ENCODE measurements around the gene CGREF1.

The CGREF1 gene

DNA sequence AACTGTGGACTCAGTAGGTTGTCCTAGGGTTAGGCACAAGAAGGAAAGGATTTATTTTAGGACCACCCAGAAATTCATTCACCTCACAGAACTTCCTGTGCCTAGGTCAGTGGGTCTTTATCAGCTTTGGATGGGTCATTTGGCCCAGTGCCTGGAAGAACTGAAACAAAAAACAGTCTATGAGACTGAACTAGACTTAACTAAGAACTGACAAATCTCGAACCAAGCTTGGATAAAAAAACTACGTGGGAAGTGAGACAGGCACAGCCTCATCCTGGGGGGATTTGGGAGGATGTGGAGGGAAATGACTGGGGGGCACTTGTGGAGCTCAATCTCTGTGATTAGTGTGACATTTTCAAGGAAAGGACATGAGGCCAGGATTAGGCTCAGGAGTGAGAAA lies 45.1 kb downstream of the CGREF1 start:
- H3K4me1 ChIP-seq, result peaks cover 33% of the 10 kb centered on the region
- H3K4me3 ChIP-seq (ENCODE audit: low read depth, low read length), result no peak overlapping the region
- peaks cover 13% of the 10 kb centered on the region for H3K36me3 ChIP-seq
- H3K27me3 ChIP-seq, result no peaks in the 10 kb centered on the region
- TF ChIP-seq, protein P1, sequence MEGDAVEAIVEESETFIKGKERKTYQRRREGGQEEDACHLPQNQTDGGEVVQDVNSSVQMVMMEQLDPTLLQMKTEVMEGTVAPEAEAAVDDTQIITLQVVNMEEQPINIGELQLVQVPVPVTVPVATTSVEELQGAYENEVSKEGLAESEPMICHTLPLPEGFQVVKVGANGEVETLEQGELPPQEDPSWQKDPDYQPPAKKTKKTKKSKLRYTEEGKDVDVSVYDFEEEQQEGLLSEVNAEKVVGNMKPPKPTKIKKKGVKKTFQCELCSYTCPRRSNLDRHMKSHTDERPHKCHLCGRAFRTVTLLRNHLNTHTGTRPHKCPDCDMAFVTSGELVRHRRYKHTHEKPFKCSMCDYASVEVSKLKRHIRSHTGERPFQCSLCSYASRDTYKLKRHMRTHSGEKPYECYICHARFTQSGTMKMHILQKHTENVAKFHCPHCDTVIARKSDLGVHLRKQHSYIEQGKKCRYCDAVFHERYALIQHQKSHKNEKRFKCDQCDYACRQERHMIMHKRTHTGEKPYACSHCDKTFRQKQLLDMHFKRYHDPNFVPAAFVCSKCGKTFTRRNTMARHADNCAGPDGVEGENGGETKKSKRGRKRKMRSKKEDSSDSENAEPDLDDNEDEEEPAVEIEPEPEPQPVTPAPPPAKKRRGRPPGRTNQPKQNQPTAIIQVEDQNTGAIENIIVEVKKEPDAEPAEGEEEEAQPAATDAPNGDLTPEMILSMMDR (IDR thresholded peaks at IDR 0.05; ENCODE audit: low read depth, low read length), result no peak
- DNase-seq, result no peak
- H3K9me3 ChIP-seq, result no peaks in the 10 kb centered on the region

DNA sequence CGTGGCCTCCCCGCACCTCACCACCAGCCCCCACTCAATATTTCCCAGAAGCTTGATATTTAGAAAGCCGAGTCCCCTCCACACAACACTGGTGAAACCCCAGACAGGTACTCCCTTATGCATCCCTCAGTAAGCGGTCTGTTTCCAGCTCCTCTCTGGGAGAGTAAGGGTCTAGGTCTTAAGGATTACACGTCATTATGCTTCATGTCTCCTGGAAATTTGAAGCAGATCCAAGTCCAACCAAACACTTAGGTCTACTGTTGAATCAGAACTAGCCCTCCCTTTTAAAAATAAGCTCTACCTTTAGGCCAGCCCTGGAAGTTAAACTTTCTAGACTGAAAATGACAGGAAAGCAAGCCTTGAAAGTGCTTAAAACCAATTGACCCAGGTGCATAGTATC lies 46.0 kb downstream of the CGREF1 start:
- Histone ChIP-seq H3K9me3 (no peaks in the 10 kb centered on the region), H3K36me3 (peaks cover 20% of the 10 kb centered on the region), H3K4me3 (ENCODE audit: low read depth, low read length) (peak overlapping the region; percentile 73; the same call in 1 of the 2 replicates), H3K4me1 (peaks cover 32% of the 10 kb centered on the region), H3K27me3 (no peaks in the 10 kb centered on the region)
- TF ChIP-seq, protein P1 (IDR thresholded peaks at IDR 0.05; ENCODE audit: low read depth, low read length), result no peak
- DNase-seq, result no peak

DNA sequence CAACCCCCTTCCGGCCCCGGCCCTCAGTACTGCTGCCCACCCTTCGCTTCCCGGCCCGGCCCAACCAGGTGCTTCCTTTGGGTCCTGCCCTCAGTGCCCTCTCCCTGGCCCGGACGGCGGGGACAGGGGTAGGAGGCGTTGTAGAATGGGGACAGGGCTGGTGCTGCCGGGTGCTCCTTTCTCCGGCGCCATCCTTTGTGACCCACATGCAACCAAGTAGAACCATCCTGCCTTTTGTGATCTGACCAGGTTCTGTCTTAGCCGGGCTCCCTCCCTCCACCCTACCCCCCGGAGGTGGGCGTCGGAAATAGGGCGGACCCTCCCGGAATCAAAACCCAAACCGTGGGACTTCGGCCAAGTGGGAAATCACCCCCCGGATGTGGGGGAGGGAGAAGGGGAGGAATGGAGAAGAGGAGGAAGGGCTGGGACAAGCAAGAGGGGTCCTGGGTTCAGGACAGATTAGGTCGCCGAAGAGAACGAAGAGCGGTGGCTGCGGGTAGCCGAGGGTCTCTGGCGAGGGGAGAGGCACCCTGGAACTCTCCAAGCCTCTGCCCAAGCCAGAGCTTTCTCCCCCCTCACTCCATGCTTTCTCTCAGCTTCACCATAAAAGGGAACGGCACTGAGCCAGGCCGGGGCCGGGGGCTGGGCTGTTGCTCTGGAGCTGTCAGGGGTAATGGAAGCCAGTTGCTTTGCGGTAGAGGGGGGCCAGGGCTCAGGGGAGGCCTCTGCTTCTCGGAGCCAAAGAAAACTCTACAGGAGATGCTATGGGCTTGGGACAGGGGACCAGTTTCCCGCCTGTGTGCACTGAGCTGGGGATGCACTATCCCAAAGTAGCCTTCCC lies 46.7 kb downstream of the CGREF1 start:
- Histone ChIP-seq H3K36me3 (peaks cover 20% of the 10 kb centered on the region), H3K27me3 (no peaks in the 10 kb centered on the region), H3K9me3 (no peaks in the 10 kb centered on the region), H3K4me3 (ENCODE audit: low read depth, low read length) (peak overlapping the region; percentile 73), H3K4me1 (peaks cover 29% of the 10 kb centered on the region)
- DNase-seq, result peak; percentile 71
- TF ChIP-seq, protein P1 (IDR thresholded peaks at IDR 0.05; ENCODE audit: low read depth, low read length), result no peak

DNA sequence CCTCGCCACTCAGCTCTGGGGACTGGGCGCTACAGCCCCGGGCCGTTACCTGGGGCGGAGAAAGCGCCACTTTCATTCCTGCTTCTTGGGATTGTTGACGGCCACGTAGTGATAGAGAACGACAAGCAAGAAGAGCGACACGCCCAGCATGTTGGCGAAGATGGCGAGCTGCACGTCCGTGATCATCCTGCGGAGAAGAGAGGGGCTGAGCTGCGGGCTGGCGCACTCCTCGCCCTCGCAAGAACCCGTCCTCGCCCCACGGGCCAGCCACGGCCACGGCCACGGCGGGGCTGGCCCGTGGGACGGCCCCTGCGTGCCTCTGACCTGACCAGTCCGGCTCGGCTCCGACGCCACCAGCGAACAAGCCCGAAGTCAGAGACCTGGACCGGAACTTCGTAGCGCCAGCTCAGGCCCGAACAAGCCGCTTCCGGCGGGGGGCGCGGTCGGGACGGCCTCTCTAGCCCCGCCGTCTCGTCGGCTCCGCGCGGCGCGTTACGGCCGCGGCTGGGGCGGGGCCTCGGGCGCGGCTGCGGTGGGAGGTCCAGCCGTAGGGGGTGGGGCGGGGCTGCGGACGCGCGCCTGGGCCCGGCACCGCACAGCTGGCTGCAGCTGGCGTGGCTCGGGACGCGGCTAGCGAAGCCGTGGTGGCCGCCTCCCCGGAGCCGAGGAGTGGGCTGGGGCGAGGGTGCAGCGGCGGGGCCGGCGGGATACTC lies 47.5 kb downstream of the CGREF1 start, which contains the start of gene OST4:
TSS of gene OST4 (minus strand) at position 378 of the 713 bp plus-strand sequence.
- peaks cover 28% of the 10 kb centered on the region for H3K4me1 ChIP-seq
- H3K36me3 ChIP-seq, result peaks cover 20% of the 10 kb centered on the region
- H3K4me3 ChIP-seq (ENCODE audit: low read depth, low read length), result peak within 1 kb of the TSS; percentile 99
- H3K9me3 ChIP-seq, result no peaks in the 10 kb centered on the region
- no peaks in the 10 kb centered on the region for H3K27me3 ChIP-seq
- peak; percentile 96 for DNase-seq
- TF ChIP-seq, protein P1 (IDR thresholded peaks at IDR 0.05; ENCODE audit: low read depth, low read length), result no peak

DNA sequence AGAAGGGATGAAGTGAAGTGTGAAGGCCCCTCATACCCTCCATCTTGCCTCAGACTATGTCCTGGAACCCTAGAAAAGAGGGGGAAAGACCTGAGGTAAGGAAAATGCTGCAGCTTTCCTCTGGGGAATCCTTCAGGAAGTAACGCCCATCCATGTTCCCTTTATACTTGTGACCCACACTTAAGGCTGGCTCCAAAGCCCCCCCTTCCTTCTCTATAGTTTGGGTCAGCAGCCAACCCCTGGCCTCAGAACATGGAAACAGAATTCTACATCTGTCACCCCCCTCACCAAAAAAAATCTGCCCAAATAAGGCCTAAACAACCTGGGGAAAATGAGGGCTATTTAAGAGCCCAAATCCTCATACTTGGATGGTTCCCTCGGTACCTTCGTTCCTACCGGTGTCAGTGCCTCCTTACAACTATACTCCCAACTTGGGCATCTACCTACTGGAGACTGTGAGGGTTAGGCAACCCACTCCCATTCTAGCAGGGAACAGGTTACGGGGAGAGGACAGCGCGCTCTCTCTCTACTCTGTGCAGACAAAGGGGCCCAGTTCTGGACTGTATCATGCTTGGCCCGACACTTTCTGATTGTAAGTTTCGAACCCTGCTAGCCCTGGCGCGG lies 48.2 kb downstream of the CGREF1 start:
- Histone ChIP-seq H3K27me3 (no peaks in the 10 kb centered on the region), H3K36me3 (peaks cover 20% of the 10 kb centered on the region), H3K4me1 (peaks cover 21% of the 10 kb centered on the region), H3K9me3 (no peaks in the 10 kb centered on the region), H3K4me3 (ENCODE audit: low read depth, low read length) (peak overlapping the region; percentile 99)
- no peak for DNase-seq
- TF ChIP-seq, protein P1 (IDR thresholded peaks at IDR 0.05; ENCODE audit: low read depth, low read length), result no peak
